ENCODE measurements around the gene AFM.
"Not testable (repeated sequence)": the region's sequence is repeated elsewhere in the genome, so short reads cannot be mapped to it uniquely, and the experiment has no call there.

Gene AFM

DNA sequence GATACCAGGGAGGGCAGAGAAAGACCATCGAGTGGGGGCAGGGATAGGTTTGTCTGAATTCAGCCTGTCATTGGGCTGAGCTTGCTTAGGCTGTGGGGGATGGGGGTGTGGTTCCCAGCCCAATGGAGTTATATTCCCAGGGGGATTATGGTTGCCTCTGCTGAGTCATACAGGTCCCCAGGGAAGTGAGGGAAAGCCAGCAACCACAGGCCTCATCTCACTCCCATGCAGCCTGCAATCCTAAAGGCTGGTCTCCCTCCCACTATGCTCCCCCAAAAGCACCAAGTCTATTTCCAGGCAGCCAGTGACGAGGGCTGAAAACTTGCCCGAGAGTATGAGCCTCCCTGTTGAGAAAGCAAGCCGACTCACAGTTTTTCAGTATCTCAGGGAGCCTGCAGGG is 39.3 kb downstream of the AFM start:
- DNase-seq: no peak

DNA sequence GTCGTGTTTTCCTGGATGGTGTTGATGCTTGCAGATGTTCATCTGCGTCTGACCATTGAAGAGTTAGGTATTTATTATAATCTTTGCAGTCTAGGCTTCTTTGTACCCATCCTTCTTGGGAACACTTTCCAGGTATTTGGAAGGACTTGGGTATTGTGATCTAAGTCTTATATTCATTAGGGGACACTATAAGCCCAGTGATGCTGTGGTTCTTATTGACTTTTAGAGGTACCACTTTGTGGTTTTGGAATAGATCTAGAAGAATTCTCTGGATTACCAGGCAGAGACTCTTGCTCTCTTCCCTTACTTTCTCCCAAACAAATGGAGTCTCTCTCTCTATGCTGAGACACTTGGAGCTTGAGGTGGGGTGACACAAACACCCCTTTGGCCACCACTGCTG is 41.6 kb downstream of the AFM start:
- no peak for DNase-seq

DNA sequence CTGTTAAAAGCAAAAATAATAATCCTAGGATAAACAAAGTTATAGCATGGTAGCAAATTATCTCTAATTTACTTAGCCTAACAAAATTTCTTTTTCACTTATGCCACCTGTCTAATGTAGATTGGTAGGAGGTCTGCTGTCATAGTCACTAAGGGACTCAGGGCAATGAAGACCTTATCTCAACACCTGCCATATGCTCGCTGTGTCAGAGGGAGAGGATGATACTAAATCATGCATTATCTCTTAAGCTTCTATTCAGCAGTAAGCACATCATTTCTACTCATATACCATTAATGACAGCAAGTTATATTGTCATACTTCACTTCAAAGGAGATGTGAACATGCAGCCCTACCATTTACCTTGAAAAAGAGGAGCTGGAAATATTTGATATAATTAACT is 44.1 kb downstream of the AFM start:
- no peak for DNase-seq

DNA sequence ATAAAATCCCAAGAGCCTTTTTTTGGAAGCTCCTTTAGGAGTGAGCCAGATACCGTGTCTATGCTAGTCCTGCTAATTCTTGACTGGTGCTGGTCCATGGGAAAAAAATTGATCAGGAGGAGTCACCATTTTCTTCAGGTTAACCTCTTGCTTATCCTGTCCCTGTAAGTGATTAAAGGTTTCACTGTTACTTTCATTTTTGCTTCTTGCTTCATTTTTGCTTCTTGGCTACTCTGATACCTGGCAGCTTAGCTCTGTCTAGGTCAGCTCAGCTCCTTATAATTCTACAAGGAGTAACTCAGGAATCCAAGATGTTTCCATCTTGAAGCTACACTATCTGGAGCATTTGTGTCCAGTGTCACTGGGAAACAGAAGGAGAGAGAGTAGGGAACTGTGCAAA is 45.7 kb downstream of the AFM start:
- DNase-seq: no peak

DNA sequence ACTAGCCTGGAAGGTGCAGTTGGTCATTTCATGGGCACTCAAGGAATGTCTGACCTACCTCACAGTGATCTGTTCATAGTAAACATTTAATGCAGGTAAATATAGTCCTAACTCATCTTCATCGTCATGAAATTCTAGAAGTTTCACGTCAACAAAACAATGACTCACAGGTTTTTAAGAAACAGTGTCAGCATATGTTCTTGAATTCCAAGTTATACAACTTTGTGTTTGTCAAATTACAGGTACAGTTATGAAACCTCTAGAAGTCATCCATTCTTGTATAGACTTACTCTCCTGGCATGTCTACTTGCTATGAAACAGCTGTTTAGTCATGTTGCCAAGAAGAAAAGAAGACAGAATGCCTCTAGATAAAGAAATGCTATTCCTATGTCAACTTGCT is 46.6 kb downstream of the AFM start:
- DNase-seq: no peak

DNA sequence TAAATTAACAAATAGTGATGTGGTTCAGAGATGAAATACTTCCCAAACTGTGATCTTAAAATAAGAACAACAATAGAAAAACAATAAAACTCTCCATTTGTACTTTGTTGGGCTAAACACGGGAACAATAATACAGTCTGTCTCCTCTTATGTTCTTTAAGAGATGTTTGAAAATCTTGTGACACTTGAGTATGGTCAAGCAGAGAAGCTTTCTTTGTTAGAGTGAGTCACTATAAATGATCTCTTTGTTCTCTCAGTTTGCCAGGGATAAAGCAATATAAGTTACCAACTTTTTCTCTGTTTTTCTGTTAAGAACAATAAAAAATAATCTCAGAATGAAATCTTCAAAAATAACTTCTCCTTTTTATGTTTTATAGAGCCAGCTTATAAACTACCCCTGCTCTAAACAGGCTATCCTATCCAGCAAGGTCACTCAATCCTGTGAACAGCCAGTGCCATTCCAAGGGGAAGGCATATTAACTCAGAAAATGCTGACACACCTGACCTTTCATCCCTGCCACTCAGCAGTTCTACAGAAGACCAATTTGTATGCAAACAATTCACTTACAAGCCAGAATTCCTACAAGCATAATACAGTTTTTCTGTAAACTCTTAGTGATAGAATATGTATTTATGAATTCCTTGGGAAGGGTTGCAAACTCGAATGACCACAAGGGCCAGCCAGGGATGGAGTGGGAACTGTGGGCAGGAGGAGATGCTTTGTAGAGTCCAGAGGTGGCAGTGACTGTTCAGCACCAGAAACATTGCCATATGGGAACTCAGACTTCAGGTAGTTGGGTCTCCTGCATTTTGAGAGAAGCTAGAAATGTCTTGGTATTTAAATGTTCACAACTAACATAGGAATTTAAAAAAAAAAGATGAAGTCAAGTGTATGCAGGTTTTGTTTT is 52.2 kb downstream of the AFM start:
- no peak for DNase-seq

DNA sequence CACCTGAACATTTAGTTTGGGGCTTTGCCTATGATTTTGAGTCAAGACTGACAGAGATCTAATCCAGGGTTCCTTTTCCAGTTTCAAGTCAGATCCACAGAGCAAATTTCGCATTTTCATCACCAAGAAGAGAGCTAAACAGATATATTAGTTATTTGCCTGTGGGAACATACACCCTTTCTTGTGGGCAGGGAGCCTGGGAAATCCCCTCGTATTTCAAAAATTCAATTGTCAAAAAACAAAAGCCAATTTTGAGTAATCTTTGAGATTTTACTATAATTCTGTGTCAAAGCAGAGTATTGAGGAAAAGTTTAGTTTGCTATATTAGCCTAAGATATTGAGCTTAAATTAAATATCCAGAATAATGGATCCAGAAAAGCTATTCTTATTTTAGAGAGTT is 56.6 kb downstream of the AFM start:
- no peak for DNase-seq

DNA sequence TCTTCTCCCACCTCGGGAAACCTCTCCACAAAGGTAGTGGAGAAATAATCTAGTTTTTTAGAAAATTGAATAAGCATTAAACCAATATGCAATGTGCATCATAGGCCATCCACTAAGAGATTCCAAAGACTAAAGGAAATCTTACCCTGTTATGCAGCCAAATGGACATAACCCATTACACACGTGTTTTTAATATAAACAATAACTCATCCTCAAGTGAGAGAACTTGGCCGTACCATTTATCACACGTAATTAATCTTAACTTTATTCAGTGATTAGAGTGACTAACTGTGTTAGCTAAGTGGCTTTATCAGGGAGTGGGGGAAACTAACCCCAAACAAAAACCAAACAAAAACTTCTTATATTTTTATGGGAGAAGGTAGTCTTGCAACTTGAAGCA is 57.8 kb downstream of the AFM start:
- no peak for DNase-seq

DNA sequence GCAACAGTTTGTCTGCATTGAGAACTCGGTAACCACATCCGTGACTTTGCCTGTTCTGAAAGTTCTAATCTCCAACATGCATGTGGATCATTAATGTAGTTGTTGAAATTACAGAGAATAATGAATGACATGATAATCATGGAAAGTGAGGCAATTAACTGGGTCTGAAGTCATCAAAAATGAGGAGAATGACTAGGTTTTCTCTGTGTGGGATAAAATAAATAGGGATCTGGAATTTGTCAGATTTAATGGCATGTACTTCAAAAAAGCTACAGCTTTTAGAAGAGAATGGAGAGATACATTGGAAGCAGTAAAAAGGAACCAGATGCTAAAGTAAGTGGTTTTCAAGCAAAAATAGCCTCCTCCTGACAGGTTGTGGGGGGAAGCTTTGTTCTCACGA is 59.3 kb downstream of the AFM start:
- DNase-seq: no peak

DNA sequence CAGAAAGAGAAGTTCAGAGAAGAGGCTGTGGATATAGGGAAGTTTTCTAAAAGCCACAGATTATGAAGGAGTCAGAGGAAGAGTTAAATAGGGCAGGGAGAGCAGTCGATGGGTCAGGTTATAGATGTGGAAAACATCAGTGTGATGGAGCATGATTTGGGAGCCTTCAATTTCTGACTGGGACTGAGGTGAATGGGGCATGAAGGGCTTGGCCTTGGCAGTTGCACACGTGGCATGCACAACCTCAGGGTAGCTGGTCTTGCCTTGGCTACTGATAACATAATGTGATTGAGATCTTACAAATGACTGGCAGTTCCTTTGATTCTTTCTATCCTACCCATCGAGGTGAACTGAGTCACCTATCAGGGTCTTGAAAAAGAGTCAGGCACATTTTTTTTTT is 59.7 kb downstream of the AFM start:
- DNase-seq: no peak

DNA sequence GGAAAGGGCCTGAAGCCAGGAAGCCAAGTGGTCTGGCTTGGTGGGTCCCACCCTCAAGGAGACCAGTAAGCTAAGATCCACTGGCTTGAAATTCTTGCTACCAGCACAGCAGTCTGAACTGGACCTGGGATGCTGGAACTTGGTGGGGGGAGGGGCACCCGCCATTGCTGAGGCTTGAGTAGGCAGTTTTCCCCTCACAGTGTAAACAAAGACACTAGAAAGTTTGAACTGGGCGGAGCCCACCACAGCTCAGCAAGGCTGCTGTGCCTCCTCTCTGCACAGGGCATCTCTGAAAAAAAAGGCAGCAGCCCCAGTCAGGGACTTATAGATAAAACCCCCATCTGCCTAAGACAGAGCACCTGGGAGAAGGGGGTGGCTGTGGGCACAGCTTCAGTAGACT is 63.1 kb downstream of the AFM start:
- DNase-seq: no peak

DNA sequence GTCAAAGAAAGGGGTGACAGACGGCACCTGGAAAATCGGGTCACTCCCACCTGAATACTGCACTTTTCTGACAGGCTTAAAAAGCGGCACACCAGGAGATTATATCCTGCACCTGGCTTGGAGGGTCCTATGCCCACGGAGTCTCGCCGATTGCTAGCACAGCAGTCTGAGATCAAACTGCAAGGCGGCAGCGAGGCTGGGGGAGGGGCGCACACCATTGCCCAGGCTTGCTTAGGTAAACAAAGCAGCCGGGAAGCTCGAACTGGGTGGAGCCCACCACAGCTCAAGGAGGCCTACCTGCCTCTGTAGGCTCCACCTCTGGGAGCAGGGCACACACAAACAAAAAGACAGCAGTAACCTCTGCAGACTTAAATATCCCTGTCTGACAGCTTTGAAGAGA is 69.3 kb downstream of the AFM start:
- not testable (repeated sequence) for DNase-seq

All from CD4-positive, alpha-beta T cell treated with Interleukin-10 for 1 hour (primary cell).